Stimulated activated CD4-positive, alpha-beta T cell treated with anti-CD3 and anti-CD28 coated beads, Interleukin-2, amount 100 ng/mL, for 4 hours (primary cell): ENCODE measurements around the gene JHY.
A peak's percentile ranks its signal among the peaks of the same experiment; 100 is the strongest.

Experiments
- DNase-seq: peaks from one replicate; pipeline ENCODE4 v3.0.0-alpha.2; 2020; ENCODE audit warnings: low read depth

JHY gene

GRCh38 chr11:122954455-122954854 is 71.9 kb downstream of the JHY start:
- no peak for DNase-seq

DNA sequence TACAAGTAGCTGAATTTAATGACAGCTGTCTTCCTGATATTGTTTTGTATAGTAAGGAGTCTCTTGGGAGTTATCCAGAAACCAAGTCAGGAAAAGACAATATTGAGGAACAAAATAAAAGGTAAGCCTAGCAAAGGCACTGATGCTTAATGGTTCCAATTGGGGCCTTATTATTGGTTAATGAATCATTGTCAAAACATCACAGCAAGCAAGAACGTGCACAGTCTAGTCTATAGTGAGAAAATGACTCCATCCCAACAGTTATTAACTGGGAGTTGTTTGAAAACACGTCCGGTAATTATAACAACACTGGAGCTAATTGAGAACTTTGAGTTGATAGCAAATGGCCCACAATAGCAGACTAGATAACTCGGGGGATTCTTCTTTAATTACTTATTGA is 81.4 kb downstream of the JHY start:
- no peak for DNase-seq

DNA sequence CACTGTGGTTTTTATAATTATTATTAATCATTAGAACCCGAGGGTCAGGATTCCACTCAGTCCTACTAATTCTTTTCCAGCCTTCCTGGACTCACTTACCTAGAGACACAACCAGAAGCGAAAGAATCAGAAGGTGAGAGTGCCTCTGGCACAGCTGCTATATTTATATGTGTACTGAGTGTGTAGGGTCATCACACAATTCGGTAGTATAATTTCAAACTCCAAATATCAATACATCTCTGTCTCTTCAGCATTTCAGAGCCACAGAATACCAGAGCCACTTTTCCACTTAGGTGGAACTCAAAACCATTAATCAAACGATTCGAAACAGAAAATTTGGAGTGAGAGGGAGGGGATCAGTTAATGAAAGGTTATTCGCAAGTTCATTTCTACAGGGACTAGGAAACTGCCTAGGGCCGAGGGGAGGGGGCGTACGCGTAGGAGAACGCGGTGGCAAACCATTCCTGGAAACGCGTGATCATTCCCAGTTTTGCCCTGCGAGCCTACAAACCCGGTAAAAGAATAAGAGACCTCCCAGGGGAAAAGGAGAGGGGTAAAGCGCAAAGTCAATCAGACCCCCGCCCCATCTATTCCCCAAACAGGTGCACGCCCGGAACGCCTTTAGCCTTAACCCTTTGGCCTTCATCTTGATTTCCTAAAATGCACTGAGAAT is 93.6 kb downstream of the JHY start:
- DNase-seq: no peak

- no peak for DNase-seq
These were observed 94.3 kb downstream of the JHY start for GRCh38 chr11:122976734-122977469.

DNA sequence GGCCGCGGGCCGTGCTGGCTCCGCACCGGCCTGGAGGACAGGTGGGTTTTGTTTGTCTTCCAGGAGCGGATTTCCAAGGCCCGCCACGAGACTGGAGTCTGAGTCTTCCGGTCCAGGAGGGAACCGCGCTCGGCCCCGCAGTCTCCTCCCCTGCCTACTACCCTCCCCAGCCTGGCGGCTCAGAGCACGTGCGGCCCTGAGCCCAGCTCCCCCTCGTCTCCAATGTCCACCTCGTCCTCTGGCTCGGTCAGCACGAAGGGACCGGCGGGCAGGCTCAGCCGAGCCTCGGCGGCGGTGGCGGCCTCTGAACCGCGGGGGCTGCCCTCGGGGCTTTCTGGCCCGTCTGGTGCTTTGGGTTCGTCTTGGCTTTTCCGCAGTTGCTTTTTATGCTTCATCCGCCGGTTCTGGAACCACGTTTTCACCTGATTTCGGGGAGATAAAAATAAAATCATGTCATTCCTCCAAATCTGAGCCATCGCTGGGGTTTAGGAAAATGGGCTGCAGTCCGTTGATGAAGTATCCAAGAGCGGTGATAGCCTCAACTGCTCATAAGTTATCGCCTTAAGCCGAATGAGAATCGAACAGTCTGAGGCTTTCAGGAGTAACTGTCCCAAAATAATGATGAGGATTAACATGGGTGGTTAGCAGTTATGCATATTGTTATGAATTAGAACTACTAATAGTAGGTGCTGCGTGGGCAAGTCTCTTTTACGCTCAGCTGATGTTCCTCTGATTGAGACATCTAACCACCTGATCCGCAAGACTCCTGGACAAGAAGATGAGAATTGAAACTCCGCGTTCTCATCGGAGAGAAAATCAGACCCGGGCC is 95.1 kb downstream of the JHY start:
- DNase-seq: no peak

GRCh38 chr11:122978299-122978620 is 95.7 kb downstream of the JHY start:
- no peak for DNase-seq

- no peak for DNase-seq
These were observed 96.7 kb downstream of the JHY start for GRCh38 chr11:122979103-122979814.

DNA sequence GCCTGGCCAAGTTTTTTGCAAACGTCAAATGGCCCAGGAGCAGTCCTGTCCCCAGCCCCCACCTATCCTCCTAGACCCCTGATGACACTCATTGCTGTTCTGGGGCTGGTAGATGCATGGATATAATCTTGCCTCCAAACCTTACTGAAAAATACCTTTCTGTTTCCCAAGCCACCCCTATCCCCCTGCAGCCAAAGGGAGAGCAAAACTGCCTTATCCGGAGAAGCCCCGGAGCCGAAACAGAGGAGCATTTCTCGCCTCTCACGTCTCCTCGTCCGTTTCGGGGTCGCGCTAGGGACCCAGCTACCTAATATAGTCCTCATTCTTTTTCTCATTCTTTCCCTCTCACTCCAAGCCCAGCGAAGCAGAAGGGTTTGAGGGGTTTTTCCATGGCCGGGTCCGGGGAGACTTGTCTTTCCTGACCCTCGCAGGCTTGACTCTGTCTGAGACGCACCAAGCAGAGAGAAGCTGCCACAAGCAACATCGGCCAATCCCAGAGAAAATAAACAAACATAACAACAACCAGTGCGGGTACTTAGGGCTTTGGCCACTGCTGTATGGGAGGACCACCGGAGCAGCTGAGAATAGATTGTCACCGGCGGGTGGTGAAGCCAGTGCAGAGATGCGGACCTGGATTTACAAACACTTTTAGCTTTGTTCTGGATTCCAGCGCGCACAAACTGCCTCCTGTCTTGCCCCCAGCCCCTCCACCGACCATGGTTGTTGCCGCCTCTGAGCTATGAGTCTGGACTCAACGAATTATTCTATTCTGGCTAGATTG is 97.4 kb downstream of the JHY start:
- no peak for DNase-seq

GRCh38 chr11:122981388-122982264 is 99.1 kb downstream of the JHY start, which contains the start of gene BSX:
Gene BSX (minus strand): TSS chr11:122981834. CDS start chr11:122981671, 163 bp downstream.
- peak; percentile 9 for DNase-seq

- DNase-seq: no peak
These were observed 101.1 kb downstream of the JHY start for GRCh38 chr11:122983438-122984185.

DNA sequence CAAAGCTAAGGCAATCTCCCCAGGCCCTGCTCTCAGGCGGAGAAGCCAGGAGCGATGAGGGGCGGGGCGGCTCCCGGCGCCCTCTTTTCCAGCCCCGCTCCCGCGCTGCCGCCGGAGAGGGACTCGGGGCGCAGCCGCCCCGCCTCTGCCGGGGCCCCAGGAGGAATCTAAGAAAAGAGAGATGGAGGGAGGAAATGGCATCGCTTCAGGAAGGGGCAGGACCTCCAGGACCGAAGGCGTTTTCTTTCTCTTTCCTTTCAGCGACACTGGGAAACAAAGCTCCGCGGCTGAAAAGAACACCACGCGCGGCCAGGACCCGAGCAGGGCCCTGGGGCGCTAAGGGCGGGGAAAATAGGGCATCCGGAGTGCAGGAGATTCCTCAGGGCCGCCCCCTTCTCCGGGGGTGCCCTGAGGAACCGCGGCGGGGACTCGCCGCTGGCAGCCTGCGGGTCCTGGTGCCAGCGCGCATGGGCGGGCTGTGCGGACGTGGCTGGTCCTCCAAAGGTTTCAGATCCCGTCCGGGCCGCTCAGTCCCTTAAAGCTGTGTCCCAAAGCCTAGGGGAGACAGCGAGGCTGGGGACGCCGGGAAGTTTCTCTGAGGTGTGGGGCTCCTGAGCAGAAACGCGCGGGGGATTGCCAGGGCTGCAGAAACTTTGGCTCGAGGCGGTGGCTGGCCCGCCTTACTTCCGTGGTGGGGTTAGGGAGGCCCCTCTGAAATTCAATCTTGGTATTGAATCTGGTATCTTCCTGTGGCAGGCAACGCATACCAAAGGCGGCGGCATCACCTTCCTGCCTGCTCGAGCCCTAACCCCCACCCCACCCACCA is 101.8 kb downstream of the JHY start:
- no peak for DNase-seq

DNA sequence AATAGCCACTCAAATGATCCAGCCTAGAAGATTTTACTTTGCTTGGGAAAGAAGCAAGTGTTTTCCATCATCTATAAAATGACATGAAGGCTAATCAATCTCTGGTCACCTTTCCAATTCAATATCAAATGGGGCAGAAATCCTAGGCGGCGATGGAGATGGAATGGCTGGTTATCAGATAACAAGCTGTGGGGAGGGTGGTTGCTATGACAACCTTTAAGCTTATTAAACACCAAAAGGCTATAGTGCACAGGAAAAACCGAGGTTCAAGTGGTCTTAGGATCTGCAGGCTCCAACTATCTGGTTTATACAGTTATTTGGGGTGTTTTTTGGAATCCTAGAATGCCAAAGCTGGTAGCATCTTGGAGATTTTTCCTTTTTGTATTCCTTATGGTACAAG is 113.0 kb downstream of the JHY start:
- no peak for DNase-seq

GRCh38 chr11:122998727-122999366 is 116.3 kb downstream of the JHY start:
- DNase-seq: no peak

- no peak for DNase-seq
These were observed 118.2 kb downstream of the JHY start for GRCh38 chr11:123000721-123001120.

DNA sequence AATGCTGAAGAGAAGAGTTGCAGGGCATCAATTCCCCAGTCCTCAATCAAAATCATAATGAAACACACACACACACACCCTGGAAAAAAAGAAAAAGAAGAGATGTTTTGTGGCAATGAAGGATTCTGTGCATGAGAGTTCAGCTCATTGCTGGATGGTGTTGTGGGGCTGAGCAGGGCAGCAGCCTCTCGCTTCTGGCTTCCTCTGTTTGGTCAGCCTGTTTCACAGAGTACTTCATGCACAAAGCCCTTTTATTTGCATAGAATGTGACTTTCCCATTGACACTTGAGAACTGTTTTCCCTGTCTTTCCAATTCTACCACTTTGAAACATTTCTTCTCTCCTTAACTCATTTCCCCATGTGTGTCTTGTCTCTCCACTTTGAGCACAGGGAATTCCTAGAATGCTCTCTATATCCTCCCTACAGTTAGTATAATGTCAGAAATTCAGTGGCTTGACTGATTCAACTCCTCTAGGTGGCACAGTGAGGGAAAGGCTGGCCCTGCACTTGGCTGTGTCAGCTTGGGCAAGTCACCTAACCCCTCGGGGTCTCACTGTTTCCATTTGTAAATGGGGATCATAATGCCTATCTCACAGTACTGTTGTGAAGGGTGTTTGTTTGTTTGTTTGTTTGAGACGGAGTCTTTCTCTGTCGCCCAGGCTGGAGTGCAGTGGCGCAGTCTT is 124.4 kb downstream of the JHY start:
- DNase-seq: no peak
